SIG-M5 (cell line): ENCODE measurements around the gene MRPL9.

Experiments used
- DNase-seq: peaks from one replicate; lab custom pipeline; 2025; lab: John Stamatoyannopoulos, UW

The MRPL9 gene

DNA sequence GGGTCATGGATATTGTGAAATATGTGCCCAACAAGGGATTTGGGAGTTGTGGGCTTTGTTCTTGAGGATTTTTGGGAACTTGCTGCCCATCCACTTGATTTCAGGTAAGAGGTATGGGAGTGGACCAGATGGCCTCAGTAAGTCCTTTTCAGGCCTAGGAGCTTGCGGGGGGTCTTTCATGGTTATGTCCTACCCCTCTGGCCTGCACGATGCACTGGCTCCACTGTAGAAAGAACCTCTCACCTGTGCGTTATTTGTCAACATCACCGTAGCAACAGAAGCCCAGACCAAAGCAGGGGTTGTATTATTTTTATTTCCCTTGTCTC is 33.4 kb downstream of the MRPL9 start:
- DNase-seq, result no peak

DNA sequence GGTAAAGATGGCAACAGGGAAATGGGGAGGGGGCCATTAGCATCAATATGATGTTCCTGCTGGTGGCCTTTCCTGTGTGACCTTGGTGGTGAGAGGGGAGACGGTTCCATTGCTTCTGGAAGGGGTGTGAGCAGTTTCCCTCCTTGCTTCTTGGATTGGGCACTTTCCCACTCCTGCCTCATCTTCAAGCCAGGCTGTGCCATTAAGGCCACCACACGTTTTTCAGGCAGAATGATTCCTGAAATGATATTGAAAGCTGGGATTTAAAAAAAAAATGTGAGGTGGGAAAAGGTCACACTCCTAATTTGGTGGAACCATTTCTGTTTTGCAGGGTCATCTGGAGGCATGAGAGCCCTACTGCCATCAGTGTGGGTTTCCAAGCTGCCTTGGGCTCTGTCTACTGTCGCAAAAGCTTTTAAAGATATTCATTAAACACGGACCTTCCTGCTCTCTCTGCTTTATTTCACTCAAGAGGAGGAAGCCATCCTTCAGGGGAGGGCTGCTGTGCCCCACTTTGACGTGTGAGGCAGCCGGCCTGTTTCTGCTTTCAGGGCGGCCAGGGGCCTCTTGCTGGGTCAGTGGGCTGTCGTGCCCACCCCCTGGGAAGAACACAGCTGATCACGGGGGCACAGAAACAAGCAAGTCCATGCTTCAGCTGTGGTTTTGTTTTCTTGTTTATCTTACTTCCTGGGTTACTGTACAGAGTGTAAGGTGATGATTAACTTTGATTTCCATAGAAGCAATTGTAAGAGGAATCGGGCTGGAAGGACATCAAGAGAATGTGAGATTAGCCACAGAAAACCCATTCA is 33.9 kb downstream of the MRPL9 start:
- DNase-seq, result no peak

DNA sequence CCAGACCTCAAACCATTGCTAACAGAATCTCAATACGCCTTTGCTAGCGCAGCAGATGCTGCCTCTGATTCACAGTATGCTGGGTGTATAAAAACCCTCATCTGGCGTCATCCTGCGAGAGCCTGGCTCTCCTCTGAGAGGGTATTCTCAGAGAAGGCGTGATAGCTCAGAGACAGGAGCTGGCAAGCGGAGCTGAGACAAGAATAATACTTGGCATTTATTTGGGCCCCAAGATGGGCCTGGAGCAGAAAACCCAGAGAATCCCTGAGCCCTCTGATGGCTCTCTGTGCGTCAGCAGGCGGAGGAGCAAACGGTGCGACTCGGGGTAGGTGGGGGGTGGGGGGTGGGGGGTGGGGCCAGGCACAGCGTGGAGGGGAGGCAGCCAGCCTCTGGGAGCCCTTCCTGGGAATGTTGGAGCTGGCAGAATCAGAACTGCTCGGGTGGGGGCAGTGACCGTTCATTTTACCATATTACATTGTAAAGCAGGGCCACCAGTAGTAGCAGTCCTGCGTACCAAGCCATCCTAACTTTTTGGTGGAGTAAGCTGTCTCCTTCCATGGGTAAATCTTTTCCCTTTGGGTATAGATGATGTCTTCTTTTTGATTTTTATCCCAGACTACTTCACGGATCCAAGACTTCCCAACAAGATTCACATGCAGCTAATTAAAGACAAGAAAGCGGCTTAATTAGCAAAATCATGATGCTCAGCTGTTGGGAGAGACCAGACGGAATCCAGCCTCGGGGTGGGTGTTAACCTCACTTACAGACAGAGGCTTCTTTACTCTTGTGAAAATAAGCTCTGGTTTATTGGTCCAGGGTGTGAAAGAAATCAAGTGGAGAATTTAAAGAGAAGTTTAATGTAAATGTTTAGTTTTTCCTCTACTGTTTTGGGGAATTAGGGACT is 34.9 kb downstream of the MRPL9 start:
- DNase-seq, result no peak

DNA sequence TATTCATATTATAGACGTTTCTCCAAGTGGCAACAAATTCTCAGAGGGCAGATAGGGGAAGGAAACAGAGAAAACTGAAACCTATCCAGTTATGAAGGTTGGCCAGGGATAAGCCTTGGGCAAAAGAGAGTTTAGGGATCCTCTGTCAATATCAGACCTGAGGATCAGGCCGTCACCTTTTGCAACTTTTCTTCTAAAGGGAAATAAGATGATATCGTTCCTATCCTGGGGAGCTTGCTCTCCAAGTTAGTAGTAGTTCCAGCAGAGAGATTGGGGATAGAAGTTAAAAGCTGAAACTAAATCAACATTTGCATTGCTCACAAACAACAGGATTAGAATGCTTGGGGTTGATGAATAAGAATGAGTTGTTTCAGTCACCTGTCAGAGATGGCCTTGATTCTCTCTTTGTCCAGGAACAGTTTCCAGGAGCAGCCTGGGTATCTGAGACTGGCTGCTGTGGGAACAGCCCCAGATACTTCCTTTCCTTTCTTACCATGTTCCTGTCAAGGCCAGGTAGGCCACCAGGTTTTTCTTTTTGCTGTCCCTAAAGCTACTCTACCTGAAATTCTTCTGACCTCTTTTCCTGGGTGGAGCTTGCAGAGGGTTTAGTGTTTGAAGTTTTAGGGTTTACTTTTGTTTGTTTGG is 39.4 kb downstream of the MRPL9 start:
- DNase-seq, result no peak

DNA sequence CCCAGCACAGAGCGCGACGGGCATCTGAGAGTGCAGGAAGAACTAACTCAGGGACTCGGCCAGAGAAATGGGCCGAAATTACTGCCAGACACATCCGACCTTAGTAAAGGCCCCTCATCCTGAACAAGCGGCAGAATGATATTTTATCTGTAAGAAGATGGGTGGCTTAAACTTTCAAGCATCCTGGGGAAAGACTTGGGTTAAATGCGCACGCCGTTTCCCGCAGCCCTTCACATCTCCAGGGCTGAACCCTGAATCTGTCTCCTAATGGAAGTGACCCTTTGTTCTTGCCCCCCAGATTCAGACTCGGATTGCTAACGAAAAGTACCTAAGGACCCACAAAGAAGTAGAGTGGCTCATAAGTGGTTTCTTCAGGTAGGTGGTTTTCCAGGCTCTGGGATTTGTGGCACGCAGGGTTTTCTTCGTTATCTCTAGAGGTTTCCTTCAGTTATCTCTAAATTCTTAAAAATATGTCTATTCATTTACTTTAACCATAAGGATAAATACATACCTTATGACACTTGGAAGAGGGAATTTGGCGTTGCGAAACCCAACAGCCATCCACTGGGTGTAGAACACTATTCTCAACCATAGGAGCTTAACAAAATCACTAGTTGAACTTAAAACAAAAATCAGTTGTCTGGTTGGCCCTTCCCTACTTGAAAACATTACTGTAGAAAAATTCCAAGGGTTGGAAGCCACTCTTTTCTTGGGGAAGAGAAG is 41.3 kb downstream of the MRPL9 start:
- DNase-seq, result no peak

DNA sequence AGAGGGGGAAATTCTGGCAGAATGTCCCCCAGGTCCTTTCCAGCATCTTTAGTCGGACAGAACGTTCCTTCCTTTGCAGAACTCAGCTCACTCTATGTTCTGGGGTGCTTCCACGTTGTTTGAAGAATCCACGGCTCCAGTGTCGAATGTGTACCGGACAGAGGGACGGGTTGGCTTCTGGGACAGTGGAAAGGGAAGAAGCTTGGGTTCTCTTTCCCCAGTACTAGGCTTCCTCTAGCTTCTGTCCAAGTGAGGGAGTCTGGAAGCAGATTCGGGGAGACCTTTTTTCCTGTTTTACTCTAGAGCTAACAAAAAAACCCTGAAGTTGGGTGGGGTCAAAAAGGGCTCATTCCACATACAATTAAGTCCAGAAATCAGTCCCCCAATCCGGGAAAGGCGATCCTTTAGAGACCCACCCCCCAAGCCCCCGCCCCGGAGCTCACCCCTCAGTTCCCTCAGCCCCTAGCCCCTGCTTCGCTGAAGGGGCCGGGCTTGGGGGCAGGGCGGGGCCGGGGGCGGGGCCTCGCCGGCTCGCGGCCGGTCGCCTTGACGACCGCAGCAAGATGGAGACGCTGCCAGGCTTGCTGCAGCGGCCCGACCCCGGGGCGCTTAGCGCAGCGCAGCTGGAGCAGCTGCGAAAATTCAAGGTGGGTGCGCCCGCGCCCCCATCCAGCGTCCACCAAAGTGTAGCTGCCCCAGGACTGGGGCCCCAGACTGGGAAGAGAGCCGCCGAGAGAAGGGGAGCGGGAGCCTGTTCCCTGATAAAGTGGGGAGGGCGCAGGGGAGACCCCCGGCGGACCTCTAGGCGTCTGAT is 42.1 kb downstream of the MRPL9 start, which contains the start of gene RIIAD1:
TSS of gene RIIAD1 (plus strand) at position 549 of the 814 bp plus-strand sequence. CDS start at position 564, 15 bp downstream.
- no peak for DNase-seq

DNA sequence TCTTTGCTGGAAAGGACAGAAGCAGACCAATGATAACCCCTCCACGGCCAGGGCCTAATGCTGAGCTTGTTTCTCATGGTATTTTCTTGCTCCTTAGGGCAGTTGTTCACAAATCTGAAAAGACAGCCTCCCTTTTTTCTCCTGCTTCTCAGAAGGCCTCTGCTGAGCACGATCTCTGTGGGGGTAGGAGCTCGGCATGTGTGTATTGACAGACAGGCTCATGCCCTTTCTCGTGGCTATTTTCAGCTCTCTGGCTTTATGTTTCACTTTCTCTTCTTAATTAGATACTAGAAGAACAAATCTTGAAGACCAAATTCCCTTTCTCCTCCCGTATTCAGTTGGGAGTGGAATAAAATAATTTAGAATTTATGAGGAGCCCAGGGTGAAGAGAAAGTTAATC is 42.7 kb downstream of the MRPL9 start:
- no peak for DNase-seq

DNA sequence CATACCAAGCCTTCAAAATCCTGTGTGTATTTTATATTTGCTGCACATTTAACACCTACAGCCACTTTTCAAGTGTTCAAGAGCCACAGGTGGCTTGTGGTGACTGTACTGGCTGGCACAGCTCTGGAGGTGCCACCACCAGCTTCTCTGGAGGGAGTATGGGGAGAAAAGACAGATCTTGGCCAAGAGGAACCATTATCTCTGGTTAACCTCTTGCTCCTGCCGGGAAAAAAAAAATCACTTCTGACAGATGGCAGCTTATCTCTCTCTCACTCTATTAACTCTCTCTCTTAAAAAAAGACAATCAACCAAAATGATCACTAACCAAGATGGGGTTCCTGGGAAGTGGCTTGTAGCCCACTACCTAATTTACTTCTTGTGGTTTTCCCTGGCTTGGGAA is 43.2 kb downstream of the MRPL9 start:
- DNase-seq, result no peak

DNA sequence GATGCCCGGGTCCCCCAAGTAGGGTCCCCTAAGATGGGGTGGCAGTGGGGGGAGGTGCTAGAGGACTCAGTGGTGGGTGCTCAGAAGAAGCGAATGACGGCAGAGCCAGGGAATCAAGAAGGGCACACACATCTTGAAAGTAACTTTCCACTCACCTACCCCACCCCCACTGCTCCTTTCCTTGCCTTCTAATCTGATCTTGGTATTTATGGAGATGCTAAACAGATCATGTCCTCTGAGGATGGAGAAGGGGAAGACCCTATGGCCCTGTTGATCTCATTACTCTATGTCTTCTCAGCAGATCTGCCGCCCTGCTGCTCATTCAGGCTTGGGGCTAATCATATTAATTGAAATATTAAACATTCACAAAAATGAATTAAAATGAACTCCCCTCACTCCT is 44.6 kb downstream of the MRPL9 start:
- no peak for DNase-seq

DNA sequence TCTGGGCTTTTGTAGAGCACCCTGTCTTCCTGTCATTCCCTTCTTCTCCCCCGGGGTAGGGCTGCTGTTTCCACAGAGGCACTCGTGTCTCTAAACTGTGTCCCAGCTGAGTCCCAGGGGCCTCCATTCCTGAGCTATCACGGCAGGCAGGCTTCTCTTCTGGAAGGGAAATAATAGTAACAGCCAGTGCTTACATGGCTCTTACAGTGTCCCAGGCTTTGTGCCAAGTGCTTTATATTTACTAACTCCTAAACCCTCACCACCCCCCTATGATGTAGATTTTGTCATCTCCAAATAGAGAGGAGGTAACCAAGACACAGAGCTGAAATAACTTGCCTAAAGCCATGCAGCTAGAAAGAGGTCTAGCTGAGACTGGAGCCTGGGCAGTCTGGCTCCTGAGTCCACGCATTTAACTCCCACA is 45.3 kb downstream of the MRPL9 start:
- no peak for DNase-seq

DNA sequence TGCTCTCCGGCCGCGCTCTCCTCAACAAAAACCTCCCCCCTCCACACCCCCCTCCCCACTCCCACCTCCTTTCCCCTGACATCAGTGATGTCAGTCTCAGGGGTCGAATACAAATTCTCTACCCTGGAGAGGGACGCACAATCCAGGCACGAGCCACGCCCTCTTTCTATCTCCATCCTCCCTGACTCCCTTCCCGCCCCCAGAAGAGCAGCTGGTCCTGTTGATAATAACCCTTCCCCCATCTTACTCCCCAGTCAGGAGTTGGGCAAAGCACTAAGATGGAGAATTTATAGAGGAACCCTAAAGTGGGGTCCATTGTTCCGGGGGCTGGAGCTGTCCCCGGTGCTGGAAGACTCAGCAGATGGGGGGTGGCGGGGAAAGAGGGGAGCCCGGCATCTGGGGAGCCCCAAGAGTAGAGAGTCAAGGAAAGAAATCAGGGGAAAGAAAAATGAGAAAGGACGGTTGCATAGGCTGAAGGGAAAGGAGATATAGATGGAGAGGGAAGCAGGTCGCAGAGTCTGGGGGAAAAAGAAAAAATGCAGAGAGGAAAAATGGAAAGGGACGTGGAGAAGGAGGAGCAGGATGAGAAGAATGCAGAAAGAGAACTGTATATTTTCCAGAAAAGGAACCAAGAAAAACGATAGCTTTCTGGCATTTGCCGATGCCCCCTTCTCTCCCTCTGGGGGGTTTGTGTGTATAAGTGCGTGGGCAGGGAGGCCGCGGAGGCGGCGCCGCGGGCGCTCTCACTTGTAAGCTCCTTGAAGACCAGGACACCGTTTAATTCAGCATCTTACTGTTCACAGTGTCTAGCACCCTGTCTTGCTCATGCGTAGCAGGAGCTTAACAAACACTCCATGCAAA is 46.3 kb downstream of the MRPL9 start, which contains the start of gene CELF3:
TSS of gene CELF3 (minus strand) at position 33 of the 861 bp plus-strand sequence. CDS start 783 bp downstream, outside the sequence.
- DNase-seq, result no peak

DNA sequence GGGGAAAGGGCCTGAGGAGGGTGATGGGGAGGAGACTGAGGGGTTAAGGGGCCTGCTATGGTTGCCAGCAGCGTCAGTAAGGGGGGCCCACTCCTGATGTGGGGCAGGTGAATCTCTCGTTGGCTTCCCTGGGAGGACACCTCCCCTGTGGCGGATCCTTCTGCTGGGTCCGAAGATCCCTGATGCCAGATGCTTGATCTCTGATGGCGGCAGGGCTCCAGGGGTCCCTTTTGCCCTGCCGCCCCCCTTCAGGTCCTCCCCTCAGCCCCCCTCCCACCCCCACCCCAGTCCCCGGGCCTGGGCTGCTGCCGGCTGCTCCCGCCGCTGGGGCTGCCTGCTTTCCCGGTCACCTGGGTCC is 46.9 kb downstream of the MRPL9 start:
- DNase-seq, result no peak

DNA sequence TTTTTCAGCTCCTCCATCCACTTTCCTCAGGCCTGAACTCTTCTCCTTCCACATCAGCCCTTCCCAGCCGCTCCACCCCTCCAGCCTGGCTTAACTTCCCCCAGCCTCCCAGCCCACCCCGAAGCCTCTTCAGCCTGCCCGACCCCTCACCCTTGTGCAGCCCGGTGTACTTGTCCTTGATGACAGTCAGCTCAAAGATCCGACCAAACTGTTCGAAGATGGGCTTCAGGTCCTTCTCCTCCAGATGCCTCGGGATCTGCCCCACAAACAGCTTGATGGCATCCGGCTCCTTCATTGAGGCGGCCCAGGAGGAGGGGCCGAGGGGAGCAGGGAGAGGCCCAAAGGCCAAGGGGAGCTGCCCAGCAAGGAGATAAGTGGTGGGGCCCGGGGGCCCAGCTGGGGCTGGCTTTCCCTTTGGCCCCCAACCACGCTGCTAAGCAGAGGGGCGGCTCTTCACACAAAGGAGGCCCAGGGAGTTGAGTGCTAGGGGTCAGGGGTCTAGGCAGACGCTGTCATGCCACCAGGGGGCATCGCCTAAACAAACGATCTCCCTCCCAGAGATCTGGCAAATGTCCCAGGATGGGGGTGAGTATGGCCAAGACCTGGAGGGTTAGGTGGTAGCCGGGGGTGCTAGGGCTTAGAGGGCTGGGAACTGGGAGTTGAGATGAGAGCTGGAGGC is 47.4 kb downstream of the MRPL9 start:
- DNase-seq, result no peak

DNA sequence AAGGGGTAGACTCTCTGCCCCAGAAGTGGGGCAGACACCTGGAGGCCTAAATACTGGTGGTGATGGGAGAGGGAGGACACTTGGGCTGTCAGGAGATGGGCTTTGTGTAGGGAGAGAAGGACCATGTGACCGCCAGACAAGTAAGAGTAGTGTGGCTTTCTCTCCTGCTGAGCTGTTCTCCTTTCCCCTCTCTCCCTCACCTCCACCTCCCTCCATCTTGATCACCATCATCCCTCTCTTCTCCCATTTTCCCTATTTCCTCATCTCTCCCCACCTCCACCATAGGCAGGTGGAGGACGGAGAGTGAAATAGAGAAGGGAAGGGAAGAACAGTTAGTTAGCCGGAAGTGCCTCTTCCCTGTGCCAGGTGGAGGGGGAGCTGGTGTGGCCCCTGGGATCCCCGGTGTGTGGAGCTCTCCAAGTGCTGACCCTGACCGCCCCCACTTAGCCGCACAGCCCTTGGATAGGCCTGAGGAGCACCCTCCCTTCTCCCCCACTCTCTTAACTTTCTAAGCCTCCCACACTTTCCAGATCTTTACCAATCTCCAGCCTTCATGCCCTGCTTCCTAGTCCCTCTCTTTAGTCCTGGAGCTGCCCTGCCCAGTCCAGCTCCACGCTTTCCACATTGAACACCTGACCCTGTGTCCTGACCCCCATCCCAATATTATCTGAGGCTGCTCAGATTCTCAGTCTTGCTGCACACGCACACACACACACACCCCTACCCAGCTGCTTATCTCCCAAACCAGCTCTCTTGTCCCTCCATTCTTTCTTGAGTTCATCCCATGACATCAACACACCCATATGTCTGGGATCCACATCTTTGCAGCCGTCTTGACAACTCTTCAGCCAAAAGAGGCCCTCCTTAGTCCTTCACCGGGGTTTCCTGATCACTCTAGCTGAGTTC is 48.2 kb downstream of the MRPL9 start:
- DNase-seq, result no peak

DNA sequence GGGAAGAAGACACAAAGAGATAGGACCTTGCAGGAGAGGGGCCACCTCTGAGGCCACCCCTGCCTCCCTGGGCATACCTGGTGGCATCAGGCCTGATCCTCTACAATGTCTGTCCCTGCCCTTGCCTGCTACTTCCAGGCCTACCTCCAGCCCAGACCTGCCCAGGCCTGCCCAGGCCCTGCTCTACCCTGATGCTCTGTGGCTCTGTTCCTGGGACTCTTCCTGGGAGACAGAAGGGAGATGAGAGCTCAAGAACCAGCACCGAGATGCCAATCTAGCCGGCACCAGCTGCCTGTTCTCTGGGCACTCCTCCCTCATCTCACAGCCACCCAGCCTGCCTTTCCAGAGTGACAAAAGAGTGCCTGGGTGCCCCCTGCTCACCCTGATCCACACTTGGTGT is 49.4 kb downstream of the MRPL9 start:
- DNase-seq, result no peak

DNA sequence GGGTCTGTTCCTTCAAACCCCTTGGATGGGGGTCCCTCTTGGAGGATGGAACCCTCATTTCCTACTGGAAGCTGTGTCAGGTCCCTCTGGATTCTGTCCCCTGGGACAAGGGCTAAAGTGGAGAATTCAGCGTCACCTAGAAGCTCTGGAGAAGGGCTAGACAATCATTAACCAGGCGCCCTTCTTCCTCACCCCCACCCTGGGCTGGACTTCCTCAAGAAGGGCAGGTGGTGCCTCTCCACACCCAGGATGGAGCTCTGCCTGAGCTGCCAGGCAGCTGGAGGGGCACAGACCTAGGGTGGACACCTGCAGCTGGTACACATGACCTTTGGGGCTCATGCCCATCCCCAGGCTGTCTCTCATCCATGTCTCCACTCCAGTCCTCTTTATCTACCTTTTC is 50.3 kb downstream of the MRPL9 start:
- no peak for DNase-seq

DNA sequence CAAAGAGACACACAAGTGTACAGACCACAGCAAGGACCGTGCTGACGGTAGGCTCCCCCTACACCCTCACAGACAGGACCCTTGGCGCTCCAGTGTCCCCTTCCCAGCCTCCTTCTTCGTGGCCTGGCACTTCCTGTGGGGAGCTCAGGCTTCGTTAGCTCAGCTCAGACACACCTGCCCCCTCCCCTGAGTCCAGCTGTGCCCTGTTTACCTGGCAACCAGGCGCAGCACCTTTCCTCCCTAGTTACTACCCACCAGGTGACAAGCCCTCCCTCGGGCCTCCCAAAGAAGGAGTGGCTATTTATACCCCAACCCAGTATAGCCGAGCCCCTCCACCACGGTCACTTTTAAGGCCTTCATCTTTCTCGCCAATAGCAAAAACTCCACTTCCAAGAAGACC is 51.3 kb downstream of the MRPL9 start:
- no peak for DNase-seq

DNA sequence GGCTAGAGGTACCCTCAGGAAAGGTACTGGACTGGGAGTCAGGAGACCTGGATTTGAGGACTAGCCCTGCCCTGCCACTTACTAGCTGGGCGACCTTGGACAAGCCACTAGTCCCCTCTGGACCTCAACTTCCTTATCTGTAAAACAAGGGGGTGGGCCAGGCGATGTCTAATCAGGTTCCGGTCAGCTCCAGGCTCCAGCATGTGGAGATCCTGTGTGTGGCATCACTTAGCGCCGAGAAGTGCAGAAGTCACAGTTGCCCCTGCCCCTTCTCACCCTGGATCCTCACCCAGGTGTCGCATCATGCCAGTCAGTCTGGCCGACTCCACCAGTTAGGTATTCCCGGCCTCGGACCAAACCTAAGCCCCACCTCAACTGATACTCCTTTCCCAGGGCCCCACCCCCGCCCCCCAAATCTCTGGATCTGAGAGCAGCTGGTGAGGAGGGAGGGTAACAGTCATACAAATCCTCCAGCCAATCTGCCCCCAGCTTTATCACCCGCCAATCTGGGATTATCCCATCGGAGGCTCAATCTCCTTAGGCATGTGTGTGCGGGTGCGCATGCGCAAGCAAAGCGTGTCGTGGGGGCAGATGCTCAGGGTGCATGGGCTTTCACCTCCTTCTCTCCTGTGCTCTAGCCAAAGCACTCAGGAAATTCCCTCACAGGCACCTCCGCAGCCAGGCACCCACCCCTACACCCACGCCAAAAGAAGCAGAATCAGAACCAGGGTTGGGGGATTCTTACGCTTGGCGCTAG is 52.1 kb downstream of the MRPL9 start:
- no peak for DNase-seq
